ENCODE data around the gene PTPRA. TPM values are rescaled to one million over a fixed set of nuclear protein-coding genes. Genes with fewer than 3 reads are reported as not detected.

The PTPRA gene
- total and polyA plus RNA-seq, 2 of the 4 experiments (the other 2 are of a cell fraction) = 35.0 to 50.0 TPM

DNA sequence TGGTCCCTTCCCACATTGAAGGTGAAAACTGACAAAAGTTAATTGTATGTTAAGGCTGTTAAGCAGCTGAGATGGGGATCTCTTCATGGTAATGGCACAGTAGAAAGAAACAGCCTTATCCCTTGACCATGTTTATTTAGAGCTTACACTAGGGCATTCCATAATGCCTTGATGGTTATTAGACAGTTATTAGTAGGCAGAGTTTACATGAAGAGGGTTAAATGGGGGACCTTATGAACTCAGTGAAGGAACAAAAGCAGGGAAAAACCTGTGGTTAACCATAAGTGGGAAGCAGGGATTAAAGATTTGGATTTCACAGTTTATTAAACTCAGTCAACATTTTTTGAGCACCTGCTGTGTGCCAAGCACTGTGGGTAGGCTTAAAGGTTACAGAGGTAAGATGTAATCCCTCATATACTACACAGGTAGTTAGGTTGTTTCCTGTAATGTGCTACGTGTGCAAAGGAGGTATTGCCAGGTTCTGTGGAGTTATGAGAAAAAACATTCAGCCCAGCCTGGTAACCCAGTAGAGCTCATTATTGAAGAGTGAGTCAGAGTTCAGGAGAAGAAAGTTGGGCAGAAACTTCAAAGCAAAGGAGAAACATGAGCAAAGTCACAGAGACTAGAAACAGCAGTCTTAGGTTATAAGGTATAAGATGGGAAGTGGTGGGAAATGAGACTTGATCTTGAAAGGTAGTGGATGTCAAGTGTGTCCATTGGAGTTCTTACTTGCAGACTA, 137.9 kb downstream of the PTPRA start (continued):
- no peak for TF ChIP-seq CHD1 (IDR thresholded peaks at IDR 0.05; ENCODE audit: low read depth, low read length)

- Histone ChIP-seq H4K20me1 (ENCODE audit: insufficient read depth, low read length) (peaks cover 13% of the 10 kb centered on the region; the same call in 1 of the 2 replicates), H3K4me1 (ENCODE audit: control insufficient read depth, insufficient read depth, low read length) (peaks cover 8% of the 10 kb centered on the region), H3K79me1 (ENCODE audit: low read depth in 1 of 2, low read length in 2 of 2) (0 out of 4 replicates have a peak, but pooled peaks cover 0 to 9% of the 10 kb centered on the region in 2 experiments), H2BK15ac (ENCODE audit: low read depth, low read length) (no peak overlapping the region), H2AK5ac (ENCODE audit: low read depth, low read length) (no peak overlapping the region), H3K27ac (ENCODE audit: insufficient read depth, low read length) (no peak overlapping the region), H3K4ac (ENCODE audit: low read depth, low read length) (no peak overlapping the region), H3K4me3 (ENCODE audit: insufficient read depth, low read depth, low read length) (no peak overlapping the region), H4K91ac (ENCODE audit: insufficient read depth, low read depth, low read length) (no peak overlapping the region), H2BK20ac (ENCODE audit: low read depth, low read length) (no peak overlapping the region), H2AK9ac (replicated peaks; ENCODE audit: low read depth, low read length, poor library complexity) (no peak overlapping the region), H3K4me2 (ENCODE audit: low read depth, low read length) (no peak overlapping the region), H3K9me1 (ENCODE audit: insufficient read depth, low read length) (peaks cover 13% of the 10 kb centered on the region), H2AFZ (replicated peaks; ENCODE audit: low read length, poor library complexity) (no peak overlapping the region), H3K9me3 (ENCODE audit: control insufficient read depth, insufficient read depth, low read length) (no peaks in the 10 kb centered on the region), H3K9ac (ENCODE audit: low read depth, low read length) (no peak overlapping the region), H3K14ac (replicated peaks; ENCODE audit: low read depth, low read length) (no peak overlapping the region), H3K36me3 (ENCODE audit: control insufficient read depth, insufficient read depth, low read length) (peaks cover 20% of the 10 kb centered on the region), H3K18ac (ENCODE audit: low read depth, low read length) (no peak overlapping the region), H3K23ac (ENCODE audit: low read depth, low read length) (no peak overlapping the region), H3K56ac (ENCODE audit: extremely low read depth, insufficient read depth, low read length) (no peak overlapping the region), H2BK120ac (ENCODE audit: low read depth, low read length) (no peak overlapping the region), H4K8ac (ENCODE audit: low read depth in 2 of 2, low read length in 2 of 2) (no peak overlapping the region), H2BK5ac (ENCODE audit: low read depth, low read length, poor library complexity, severe bottlenecking) (no peak overlapping the region), H3K27me3 (ENCODE audit: control insufficient read depth, insufficient read depth, low read length) (no peaks in the 10 kb centered on the region), H4K5ac (ENCODE audit: low read depth, low read length) (no peak overlapping the region)
- ATAC-seq (ENCODE audit: low read depth) (no peak; the same call in 1 of the 2 replicates), DNase-seq (no peak)
- intact Hi-C loops (cut with micrococcal nuclease) (no loop called here), in situ Hi-C loops (cut with MboI; ENCODE audit: low sequenced_read_pairs) (no loop called here), dilution Hi-C loops (cut with HindIII; ENCODE audit: low sequenced_read_pairs, unreplicated experiment) (no loop called here)
- BruUV-seq (replicated peaks) = no TSS peak
- ChIA-PET POLR2A (ENCODE audit: unreplicated experiment) (no interaction called here), CTCF (interaction anchor here (0.6 to 1.1 kb wide), 4 partner anchors 11 to 185 kb away, joined by 3 to 4 read pairs (median 3); no protein-coding TSS in a partner anchor)
- TF ChIP-seq MAFK (IDR thresholded peaks at IDR 0.05; ENCODE audit: low read depth, low read length) (no peak), RFX5 (IDR thresholded peaks at IDR 0.05; ENCODE audit: low read depth, low read length) (no peak), BHLHE40 (IDR thresholded peaks at IDR 0.05; ENCODE audit: low read depth, low read length) (no peak), ELK1 (IDR thresholded peaks at IDR 0.05; ENCODE audit: borderline replicate concordance, low read depth, low read length) (no peak), RCOR1 (IDR thresholded peaks at IDR 0.05; ENCODE audit: insufficient replicate concordance, low read length) (no peak), RAD21 (IDR thresholded peaks at IDR 0.05; ENCODE audit: low read length) (no peak)
- TF ChIP-seq, protein P1, sequence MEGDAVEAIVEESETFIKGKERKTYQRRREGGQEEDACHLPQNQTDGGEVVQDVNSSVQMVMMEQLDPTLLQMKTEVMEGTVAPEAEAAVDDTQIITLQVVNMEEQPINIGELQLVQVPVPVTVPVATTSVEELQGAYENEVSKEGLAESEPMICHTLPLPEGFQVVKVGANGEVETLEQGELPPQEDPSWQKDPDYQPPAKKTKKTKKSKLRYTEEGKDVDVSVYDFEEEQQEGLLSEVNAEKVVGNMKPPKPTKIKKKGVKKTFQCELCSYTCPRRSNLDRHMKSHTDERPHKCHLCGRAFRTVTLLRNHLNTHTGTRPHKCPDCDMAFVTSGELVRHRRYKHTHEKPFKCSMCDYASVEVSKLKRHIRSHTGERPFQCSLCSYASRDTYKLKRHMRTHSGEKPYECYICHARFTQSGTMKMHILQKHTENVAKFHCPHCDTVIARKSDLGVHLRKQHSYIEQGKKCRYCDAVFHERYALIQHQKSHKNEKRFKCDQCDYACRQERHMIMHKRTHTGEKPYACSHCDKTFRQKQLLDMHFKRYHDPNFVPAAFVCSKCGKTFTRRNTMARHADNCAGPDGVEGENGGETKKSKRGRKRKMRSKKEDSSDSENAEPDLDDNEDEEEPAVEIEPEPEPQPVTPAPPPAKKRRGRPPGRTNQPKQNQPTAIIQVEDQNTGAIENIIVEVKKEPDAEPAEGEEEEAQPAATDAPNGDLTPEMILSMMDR (conservative IDR thresholded peaks at IDR 0.05; ENCODE audit: low read depth, low read length) = no peak
- TF ChIP-seq, protein P2, sequence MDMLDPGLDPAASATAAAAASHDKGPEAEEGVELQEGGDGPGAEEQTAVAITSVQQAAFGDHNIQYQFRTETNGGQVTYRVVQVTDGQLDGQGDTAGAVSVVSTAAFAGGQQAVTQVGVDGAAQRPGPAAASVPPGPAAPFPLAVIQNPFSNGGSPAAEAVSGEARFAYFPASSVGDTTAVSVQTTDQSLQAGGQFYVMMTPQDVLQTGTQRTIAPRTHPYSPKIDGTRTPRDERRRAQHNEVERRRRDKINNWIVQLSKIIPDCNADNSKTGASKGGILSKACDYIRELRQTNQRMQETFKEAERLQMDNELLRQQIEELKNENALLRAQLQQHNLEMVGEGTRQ (IDR thresholded peaks at IDR 0.05; ENCODE audit: low read depth, low read length) = no peak
- no CpG with 5 or more reads among the region's 3 CpGs for WGBS, 2 experiments (ENCODE audit: extremely low coverage in 2 of 2, insufficient read length in 1 of 2)
Observed at GRCh38 chr20:3011752-3012151, 138.5 kb downstream of the PTPRA start.

All from IMR-90 (cell line).